AG09309 (cell line): ENCODE data around the gene HOXC13.

Experiments
- DNase-seq: peaks from one replicate; pipeline ENCODE4 v3.0.0-alpha.2; 2010; ENCODE audit warnings: low read depth
- H3K4me3 ChIP-seq: 2 replicates; pipeline ENCODE4 v1.5.1; 2011; ENCODE audit warnings: mild to moderate bottlenecking, low read depth, low read length, moderate library complexity; ENCODE audit not compliant: control insufficient read depth
- TF ChIP-seq, protein P1 (sequence below): IDR thresholded peaks from 2 replicates; pipeline ENCODE4 v1.5.1; 2011; ENCODE audit warnings: mild to moderate bottlenecking, low read depth, low read length, inconsistent platforms; ENCODE audit not compliant: insufficient read depth, control insufficient read depth; ENCODE audit errors: missing control alignments

The HOXC13 gene

DNA sequence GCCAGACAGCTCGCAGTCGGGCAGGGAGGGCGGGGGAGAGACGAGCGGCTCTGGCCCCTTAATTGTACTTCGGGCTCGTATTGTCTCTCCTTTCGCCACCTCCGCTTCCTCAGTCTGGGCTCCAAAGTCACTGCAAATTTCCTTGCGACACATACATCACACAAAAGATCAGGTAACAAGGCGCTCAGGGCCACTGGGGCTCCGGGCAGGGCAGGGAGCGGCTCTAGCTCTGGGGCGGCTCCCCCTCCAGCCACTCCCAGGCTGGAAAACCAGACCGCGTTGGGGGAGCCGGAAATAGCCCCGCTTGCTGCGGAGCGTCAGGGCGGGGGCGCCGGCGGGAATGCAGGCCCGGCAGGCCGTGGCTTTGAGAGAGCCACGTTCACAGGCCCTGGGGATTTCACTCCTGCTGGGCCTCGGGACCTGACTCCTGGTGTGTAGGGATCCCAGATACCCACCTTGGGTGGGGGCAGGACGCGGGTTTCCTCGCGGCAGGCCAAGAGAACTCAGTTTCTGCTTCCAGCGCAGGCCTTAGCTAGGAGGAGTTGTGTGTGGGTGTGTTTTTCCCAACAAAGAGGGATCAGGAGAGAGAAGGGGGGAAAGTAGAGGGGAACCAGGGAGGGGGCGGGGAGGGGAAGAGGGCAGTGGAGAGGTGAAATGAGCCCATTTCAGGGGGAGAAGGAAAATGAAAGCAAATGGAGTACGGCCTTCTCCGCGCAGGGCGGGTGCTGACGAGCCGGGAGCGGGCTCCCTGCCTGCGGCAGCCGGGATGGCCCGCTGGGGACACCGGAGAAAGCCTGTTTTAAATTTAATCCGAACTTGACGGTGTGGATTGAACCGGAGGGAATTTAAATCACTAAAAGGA is 57.0 kb downstream of the HOXC13 start:
- DNase-seq, result no peak
- TF ChIP-seq, protein P1, sequence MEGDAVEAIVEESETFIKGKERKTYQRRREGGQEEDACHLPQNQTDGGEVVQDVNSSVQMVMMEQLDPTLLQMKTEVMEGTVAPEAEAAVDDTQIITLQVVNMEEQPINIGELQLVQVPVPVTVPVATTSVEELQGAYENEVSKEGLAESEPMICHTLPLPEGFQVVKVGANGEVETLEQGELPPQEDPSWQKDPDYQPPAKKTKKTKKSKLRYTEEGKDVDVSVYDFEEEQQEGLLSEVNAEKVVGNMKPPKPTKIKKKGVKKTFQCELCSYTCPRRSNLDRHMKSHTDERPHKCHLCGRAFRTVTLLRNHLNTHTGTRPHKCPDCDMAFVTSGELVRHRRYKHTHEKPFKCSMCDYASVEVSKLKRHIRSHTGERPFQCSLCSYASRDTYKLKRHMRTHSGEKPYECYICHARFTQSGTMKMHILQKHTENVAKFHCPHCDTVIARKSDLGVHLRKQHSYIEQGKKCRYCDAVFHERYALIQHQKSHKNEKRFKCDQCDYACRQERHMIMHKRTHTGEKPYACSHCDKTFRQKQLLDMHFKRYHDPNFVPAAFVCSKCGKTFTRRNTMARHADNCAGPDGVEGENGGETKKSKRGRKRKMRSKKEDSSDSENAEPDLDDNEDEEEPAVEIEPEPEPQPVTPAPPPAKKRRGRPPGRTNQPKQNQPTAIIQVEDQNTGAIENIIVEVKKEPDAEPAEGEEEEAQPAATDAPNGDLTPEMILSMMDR, result no peak
- H3K4me3 ChIP-seq, result peak overlapping the region; percentile 25
